SK-N-MC (cell line): ENCODE data around the gene NIPAL1.

Experiments
- EZH2 ChIP-seq: fragments of 200-600 bp; sonication (generic); IDR thresholded peaks from one replicate; pipeline ENCODE4 v1.6.1; 2017; ENCODE audit warnings: antibody characterized with exemption
- FOXP2 ChIP-seq: optimal IDR thresholded peaks from 2 replicates; pipeline ENCODE3; 2011; ENCODE audit warnings: mild to moderate bottlenecking, moderate library complexity; ENCODE audit not compliant: insufficient read depth; ENCODE audit errors: extremely low read length, control extremely low read depth
- POLR2AphosphoS5 ChIP-seq: IDR thresholded peaks from 2 replicates; pipeline ENCODE4 v1.6.1; 2012; ENCODE audit warnings: mild to moderate bottlenecking, low read depth, low read length, borderline replicate concordance

DNA sequence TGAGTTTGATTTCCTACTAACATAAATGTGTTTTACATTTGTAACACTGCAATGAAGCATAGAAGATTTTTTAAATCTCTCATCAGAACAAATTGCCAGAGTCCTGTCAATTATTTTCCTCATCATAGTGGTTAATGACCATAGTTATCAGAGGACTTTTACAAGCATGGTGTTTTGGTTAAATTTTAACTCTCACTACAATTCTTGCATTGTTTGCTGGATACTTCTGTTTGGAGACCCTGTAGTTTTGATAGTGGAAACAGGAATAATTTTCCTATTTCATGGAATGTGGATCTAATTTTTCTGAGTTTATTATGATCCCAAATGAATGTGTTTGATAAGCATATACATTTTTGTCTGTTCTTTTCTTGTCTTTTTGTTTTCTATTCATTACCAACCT lies 16.8 kb downstream of the NIPAL1 start:
- no peak for TF ChIP-seq POLR2AphosphoS5
- no peak for TF ChIP-seq EZH2
- no peak for TF ChIP-seq FOXP2
